Measurements from ENCODE around the gene MTUS2. TPM values are rescaled to one million over a fixed set of nuclear protein-coding genes. Genes with fewer than 3 reads are reported as not detected.

The MTUS2 gene
- total RNA-seq, 1 experiment from 2014 or later = not detected

DNA sequence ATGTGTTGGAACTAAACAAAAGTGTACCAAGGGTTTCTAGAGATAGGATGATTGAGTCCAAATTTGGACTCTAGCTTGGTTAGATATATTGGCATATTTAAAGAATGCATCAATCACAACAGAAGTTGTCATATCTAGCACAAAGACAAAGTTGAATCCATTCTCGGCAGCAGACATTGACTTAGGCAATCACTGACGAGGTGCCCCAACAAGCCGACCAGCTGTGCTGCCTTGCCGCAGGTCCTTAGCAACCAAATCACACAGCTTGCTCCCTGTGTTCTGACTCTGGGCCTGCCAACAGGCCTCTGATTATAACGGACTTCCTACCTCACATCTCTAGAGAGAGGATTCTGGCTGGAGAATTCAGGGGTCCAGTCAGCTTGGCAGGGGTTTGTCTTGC, 208.7 kb downstream of the MTUS2 start:
- POLR2A ChIA-PET (ENCODE audit: unreplicated experiment) = no interaction called here
- Histone ChIP-seq H3K9me3 (ENCODE audit: low read length) (peaks cover 4% of the 10 kb centered on the region; the same call in 1 of the 2 replicates), H4K20me1 (ENCODE audit: low read length) (no peaks in the 10 kb centered on the region), H3K4me2 (ENCODE audit: low read length) (no peak overlapping the region), H3K36me3 (ENCODE audit: low read depth, low read length) (no peaks in the 10 kb centered on the region), H3K4me1 (ENCODE audit: insufficient read depth, low read length) (no peaks in the 10 kb centered on the region), H3K27me3 (ENCODE audit: low read length) (0 out of 2 replicates have a peak, but pooled peaks cover 3% of the 10 kb centered on the region), H3K4me3 (ENCODE audit: low read length) (no peak overlapping the region), H3K9me2 (replicated peaks; ENCODE audit: low read length) (no peaks in the 10 kb centered on the region), H2AFZ (ENCODE audit: low read length) (no peak overlapping the region), H3K79me2 (ENCODE audit: low read length) (no peaks in the 10 kb centered on the region), H3K9ac (ENCODE audit: low read length) (no peak overlapping the region), H3K27ac (ENCODE audit: low read length) (no peak overlapping the region), H3F3A (ENCODE audit: low read length, unreplicated experiment) (no peaks in the 10 kb centered on the region)
- DNase-seq (no peak), ATAC-seq (no peak)
- TF ChIP-seq EZH2phosphoT487 (IDR thresholded peaks at IDR 0.05; ENCODE audit: borderline replicate concordance, low read length) (no peak), EZH2 (IDR thresholded peaks at IDR 0.05; ENCODE audit: low read length, unreplicated experiment) (no peak)
- TF ChIP-seq, protein P1, sequence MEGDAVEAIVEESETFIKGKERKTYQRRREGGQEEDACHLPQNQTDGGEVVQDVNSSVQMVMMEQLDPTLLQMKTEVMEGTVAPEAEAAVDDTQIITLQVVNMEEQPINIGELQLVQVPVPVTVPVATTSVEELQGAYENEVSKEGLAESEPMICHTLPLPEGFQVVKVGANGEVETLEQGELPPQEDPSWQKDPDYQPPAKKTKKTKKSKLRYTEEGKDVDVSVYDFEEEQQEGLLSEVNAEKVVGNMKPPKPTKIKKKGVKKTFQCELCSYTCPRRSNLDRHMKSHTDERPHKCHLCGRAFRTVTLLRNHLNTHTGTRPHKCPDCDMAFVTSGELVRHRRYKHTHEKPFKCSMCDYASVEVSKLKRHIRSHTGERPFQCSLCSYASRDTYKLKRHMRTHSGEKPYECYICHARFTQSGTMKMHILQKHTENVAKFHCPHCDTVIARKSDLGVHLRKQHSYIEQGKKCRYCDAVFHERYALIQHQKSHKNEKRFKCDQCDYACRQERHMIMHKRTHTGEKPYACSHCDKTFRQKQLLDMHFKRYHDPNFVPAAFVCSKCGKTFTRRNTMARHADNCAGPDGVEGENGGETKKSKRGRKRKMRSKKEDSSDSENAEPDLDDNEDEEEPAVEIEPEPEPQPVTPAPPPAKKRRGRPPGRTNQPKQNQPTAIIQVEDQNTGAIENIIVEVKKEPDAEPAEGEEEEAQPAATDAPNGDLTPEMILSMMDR (conservative IDR thresholded peaks at IDR 0.05; ENCODE audit: low read depth, low read length) = no peak
- CTCF ChIA-PET = no interaction called here
- intact Hi-C loops (cut with micrococcal nuclease) = no loop called here
- no TSS peak for BruUV-seq (replicated peaks)

DNA sequence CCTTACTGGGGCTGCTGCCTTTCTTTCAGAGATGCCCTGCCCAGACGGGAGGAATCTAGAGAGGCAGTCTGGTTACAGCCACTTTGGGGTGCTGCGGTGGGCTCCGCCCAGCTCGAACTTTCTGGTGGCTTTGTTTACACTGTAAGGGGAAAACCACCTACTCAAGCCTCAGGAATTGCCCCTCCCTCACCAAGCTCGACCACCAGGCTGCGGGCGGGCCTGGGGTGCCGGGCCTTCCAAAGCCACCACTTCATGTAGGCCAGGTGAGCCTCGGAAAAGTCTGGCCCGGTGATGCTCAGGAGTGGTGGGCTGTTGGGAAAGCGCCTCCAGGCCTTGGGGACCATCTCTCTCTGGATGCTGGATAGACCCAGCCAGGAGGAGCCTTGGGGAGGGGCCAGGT, 218.6 kb downstream of the MTUS2 start:
- CTCF ChIA-PET = no interaction called here
- Histone ChIP-seq H3K9ac (ENCODE audit: low read length) (no peak overlapping the region), H2AFZ (ENCODE audit: low read length) (no peak overlapping the region), H3K27me3 (ENCODE audit: low read length) (no peaks in the 10 kb centered on the region), H3K4me2 (ENCODE audit: low read length) (no peak overlapping the region), H3K9me3 (ENCODE audit: low read length) (no peaks in the 10 kb centered on the region), H4K20me1 (ENCODE audit: low read length) (no peaks in the 10 kb centered on the region), H3K9me2 (replicated peaks; ENCODE audit: low read length) (no peaks in the 10 kb centered on the region), H3K36me3 (ENCODE audit: low read depth, low read length) (no peaks in the 10 kb centered on the region), H3K27ac (ENCODE audit: low read length) (no peak overlapping the region), H3K79me2 (ENCODE audit: low read length) (no peaks in the 10 kb centered on the region), H3K4me1 (ENCODE audit: insufficient read depth, low read length) (no peaks in the 10 kb centered on the region), H3K4me3 (ENCODE audit: low read length) (no peak overlapping the region), H3F3A (ENCODE audit: low read length, unreplicated experiment) (no peaks in the 10 kb centered on the region)
- POLR2A ChIA-PET (ENCODE audit: unreplicated experiment) = no interaction called here
- ATAC-seq = no peak
- TF ChIP-seq EZH2phosphoT487 (IDR thresholded peaks at IDR 0.05; ENCODE audit: borderline replicate concordance, low read length) (no peak), EZH2 (IDR thresholded peaks at IDR 0.05; ENCODE audit: low read length, unreplicated experiment) (no peak)
- TF ChIP-seq, protein P1 (conservative IDR thresholded peaks at IDR 0.05; ENCODE audit: low read depth, low read length) = no peak
- no TSS peak for BruUV-seq (replicated peaks)
- no peak for DNase-seq
- intact Hi-C loops (cut with micrococcal nuclease) = no loop called here

DNA sequence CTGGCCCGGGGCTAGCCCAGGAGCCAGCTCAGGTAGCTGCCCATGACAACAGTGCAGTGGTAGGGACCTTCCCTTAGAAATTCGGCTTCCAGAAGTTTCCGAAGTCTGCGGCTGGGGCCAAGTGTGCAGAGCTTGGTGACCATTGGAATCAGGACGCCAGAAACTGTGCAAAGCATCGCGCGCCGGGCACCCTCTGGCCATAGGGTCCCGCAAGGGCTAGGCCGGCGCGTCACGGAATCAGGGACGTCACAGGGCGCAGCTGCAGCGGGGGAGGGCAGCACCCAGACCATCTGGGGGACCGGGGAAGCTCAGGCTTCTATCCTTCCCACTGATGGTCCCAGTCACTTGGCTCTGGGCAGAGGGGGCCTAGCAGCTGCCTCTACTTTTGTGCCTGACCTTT, 219.1 kb downstream of the MTUS2 start:
- H3K27ac ChIP-seq (ENCODE audit: low read length) = no peak overlapping the region
- no peaks in the 10 kb centered on the region for H3F3A ChIP-seq (ENCODE audit: low read length, unreplicated experiment)
- no peaks in the 10 kb centered on the region for H4K20me1 ChIP-seq (ENCODE audit: low read length)
- no peak overlapping the region for H3K4me3 ChIP-seq (ENCODE audit: low read length)
- ATAC-seq (no peak), DNase-seq (no peak)
- no peaks in the 10 kb centered on the region for H3K27me3 ChIP-seq (ENCODE audit: low read length)
- POLR2A ChIA-PET (ENCODE audit: unreplicated experiment) = no interaction called here
- CTCF ChIA-PET = no interaction called here
- no peaks in the 10 kb centered on the region for H3K36me3 ChIP-seq (ENCODE audit: low read depth, low read length)
- no peak overlapping the region for H2AFZ ChIP-seq (ENCODE audit: low read length)
- no peaks in the 10 kb centered on the region for H3K9me3 ChIP-seq (ENCODE audit: low read length)
- intact Hi-C loops (cut with micrococcal nuclease) = no loop called here
- H3K79me2 ChIP-seq (ENCODE audit: low read length) = no peaks in the 10 kb centered on the region
- BruUV-seq (replicated peaks) = no TSS peak
- no peak overlapping the region for H3K9ac ChIP-seq (ENCODE audit: low read length)
- TF ChIP-seq EZH2 (IDR thresholded peaks at IDR 0.05; ENCODE audit: low read length, unreplicated experiment) (no peak), EZH2phosphoT487 (IDR thresholded peaks at IDR 0.05; ENCODE audit: borderline replicate concordance, low read length) (no peak)
- TF ChIP-seq, protein P1 (conservative IDR thresholded peaks at IDR 0.05; ENCODE audit: low read depth, low read length) = no peak
- H3K4me1 ChIP-seq (ENCODE audit: insufficient read depth, low read length) = no peaks in the 10 kb centered on the region
- no peak overlapping the region for H3K4me2 ChIP-seq (ENCODE audit: low read length)
- H3K9me2 ChIP-seq (replicated peaks; ENCODE audit: low read length) = no peaks in the 10 kb centered on the region
